Upper lobe of right lung (tissue), 1 donor: ENCODE results near the gene FAF2. TPM values are rescaled to one million over a fixed set of nuclear protein-coding genes. Genes with fewer than 3 reads are reported as not detected.

Experiments used
- ATAC-seq: fragments of 200-7000 bp; cut with Tn5 transposase; one replicate; pipeline ENCODE4 v1.9.1; 2020; ENCODE audit warnings: mild to moderate bottlenecking, moderate library complexity
- DNase-seq: peaks from one replicate; pipeline ENCODE4 v3.0.0-alpha.2; 2020
- H3K27ac ChIP-seq: fragments of 200-600 bp; one replicate; pipeline ENCODE4 v1.8.0; 2022
- H3K27me3 ChIP-seq: fragments of 200-600 bp; one replicate; pipeline ENCODE4 v1.8.0; 2022; ENCODE audit warnings: mild to moderate bottlenecking
- H3K36me3 ChIP-seq: fragments of 200-600 bp; one replicate; pipeline ENCODE4 v1.8.0; 2022
- H3K4me1 ChIP-seq: fragments of 200-600 bp; one replicate; pipeline ENCODE4 v1.8.0; 2022
- H3K4me3 ChIP-seq: fragments of 200-600 bp; one replicate; pipeline ENCODE4 v1.8.0; 2022; ENCODE audit warnings: mild to moderate bottlenecking
- H3K9me3 ChIP-seq: fragments of 200-600 bp; one replicate; pipeline ENCODE4 v1.8.0; 2022
- intact Hi-C: fragments of 100-400 bp; cut with DNase I; formaldehyde crosslinking; loops from one replicate; pipeline ENCODE4 v1.11.0; 2022
- total RNA-seq: library from RNA; stranded (reverse); fragmentation: NEBNext Ultra II Directional; extraction: Animal tissue kit (Norgen Biotek cat#: 25700); gene quantifications from one replicate; pipeline ENCODE4 v1.2.1, GENCODE V29; 2021
- TF ChIP-seq, protein P1 (sequence below): fragments of 200-600 bp; IDR thresholded peaks from one replicate; pipeline ENCODE4 v1.8.0; 2022; ENCODE audit warnings: antibody characterized with exemption
- donor health status: DM: no; HTN: yes; CAD: no; lungs with severe emphysema.

Gene FAF2
- total RNA-seq, 1 donor from 2014 or later = 35.1 TPM

DNA sequence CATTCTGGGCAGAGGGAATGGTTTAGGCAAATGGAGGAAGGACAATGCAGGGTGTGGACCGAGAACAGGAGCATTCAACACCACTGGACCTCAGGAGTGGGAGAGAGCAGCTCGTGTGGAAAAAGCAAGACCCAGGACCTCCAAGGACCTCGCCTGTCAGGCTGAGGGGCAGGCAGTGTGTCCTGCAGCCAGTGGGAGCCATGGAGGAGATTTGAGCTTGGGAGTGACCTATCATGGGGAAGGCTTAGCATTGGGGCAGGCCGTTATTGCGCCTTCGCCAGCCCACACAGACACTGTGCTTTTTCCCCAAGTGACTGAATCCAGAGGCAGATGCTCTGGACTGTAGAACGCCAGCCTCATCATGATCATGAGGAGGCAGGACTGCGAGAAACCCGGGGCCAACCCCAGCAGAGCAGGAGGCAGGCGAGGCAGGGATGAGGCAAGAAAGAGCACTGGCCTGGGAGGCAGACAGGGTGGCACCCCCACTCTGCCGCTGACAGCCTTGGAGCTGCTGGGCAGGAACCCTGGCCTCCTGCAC lies 104.2 kb downstream of the FAF2 start:
- no peak overlapping the region for H3K27ac ChIP-seq
- H3K36me3 ChIP-seq = no peaks in the 10 kb centered on the region
- H3K27me3 ChIP-seq = peaks cover 13% of the 10 kb centered on the region
- H3K4me1 ChIP-seq = no peaks in the 10 kb centered on the region
- TF ChIP-seq, protein P1, sequence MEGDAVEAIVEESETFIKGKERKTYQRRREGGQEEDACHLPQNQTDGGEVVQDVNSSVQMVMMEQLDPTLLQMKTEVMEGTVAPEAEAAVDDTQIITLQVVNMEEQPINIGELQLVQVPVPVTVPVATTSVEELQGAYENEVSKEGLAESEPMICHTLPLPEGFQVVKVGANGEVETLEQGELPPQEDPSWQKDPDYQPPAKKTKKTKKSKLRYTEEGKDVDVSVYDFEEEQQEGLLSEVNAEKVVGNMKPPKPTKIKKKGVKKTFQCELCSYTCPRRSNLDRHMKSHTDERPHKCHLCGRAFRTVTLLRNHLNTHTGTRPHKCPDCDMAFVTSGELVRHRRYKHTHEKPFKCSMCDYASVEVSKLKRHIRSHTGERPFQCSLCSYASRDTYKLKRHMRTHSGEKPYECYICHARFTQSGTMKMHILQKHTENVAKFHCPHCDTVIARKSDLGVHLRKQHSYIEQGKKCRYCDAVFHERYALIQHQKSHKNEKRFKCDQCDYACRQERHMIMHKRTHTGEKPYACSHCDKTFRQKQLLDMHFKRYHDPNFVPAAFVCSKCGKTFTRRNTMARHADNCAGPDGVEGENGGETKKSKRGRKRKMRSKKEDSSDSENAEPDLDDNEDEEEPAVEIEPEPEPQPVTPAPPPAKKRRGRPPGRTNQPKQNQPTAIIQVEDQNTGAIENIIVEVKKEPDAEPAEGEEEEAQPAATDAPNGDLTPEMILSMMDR = no peak
- ATAC-seq (no peak), DNase-seq (no peak)
- H3K9me3 ChIP-seq = no peaks in the 10 kb centered on the region
- H3K4me3 ChIP-seq = no peak overlapping the region
- intact Hi-C loops = no loop called here

DNA sequence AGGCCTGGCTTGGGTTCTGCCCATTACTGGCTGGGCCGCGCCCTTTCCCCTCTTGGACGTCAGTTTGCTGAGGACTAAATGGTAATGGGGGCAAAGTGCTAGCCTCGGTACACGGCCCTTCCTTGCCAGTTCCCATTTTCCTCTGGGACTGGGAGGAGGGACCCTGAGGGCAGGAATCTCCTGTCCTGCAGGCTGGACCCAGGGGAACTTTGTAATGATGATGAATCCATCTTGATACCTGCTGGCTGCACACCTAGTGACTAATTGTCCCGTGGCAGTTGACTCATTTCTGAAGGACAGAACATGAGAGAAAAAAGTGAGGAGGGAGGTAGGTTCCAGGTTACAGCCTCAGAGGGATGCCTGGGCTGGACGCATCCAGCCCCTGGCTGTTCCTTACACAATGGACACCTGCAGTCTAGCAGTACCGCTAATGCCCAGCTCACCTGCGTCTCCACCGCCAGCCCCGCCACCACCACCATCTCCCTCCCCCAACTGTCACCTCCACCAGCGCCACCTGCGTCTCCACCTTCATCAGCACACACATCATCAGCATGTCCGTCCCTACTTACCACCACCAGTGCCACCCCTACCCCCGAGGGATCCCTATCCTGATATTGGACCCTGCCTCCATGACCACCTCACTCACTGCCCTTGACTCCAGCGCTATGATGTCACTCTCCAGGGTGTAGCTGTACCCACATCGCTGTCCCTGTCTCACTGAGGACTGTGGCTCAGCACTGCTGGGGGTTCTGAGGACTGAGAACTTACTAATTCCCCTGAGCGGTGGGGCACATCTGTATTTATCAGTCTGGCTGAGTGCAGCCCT lies 105.3 kb downstream of the FAF2 start:
- TF ChIP-seq, protein P1 = no peak
- DNase-seq = no peak
- no peak for ATAC-seq
- Histone ChIP-seq H3K9me3 (no peaks in the 10 kb centered on the region), H3K27ac (no peak overlapping the region), H3K4me3 (no peak overlapping the region), H3K4me1 (no peaks in the 10 kb centered on the region), H3K36me3 (no peaks in the 10 kb centered on the region), H3K27me3 (peaks cover 13% of the 10 kb centered on the region)
- intact Hi-C loops = no loop called here

DNA sequence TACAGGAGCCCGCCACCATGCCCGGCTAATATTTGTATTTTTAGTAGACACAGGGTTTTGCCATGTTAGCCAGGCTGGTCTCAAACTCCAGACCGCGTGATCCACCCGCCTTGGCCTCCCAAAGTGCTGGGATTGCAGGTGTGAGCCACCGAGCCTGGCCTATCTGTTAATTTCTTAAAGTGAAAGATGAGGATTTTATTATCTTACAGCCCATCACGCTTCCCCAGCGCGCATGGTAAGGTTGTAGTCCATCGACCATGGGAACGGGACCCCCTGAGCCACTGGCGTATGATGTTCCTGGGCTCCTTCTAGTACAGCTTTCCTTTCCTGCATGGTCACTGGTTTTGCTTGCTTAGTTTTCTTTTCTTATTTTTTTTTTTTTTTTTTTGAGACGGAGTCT lies 109.7 kb downstream of the FAF2 start:
- no peak overlapping the region for H3K4me3 ChIP-seq
- ATAC-seq = no peak
- H3K27me3 ChIP-seq = peaks cover 14% of the 10 kb centered on the region
- TF ChIP-seq, protein P1 = no peak
- DNase-seq = no peak
- H3K9me3 ChIP-seq = no peaks in the 10 kb centered on the region
- no peaks in the 10 kb centered on the region for H3K4me1 ChIP-seq
- H3K27ac ChIP-seq = no peak overlapping the region
- H3K36me3 ChIP-seq = no peaks in the 10 kb centered on the region
- intact Hi-C loops = no loop called here

Other genes starting within 250 kb of the FAF2 start
- 17.6 TPM for gene SIMC1, start 210.0 kb upstream of the FAF2 start, total RNA-seq
- 92.6 TPM for gene KIAA1191, start 86.6 kb upstream of the FAF2 start, total RNA-seq
- 7.9 TPM for gene ARL10, start 82.9 kb upstream of the FAF2 start, total RNA-seq
- gene NOP16, start 59.8 kb upstream of the FAF2 start, total RNA-seq = 13.6 TPM
- gene HIGD2A, start 59.6 kb upstream of the FAF2 start, total RNA-seq = 104 TPM
- gene CLTB, start 31.8 kb upstream of the FAF2 start, total RNA-seq = 80.9 TPM
- 48.0 TPM for gene RNF44, start 89.0 kb downstream of the FAF2 start, total RNA-seq
- 0.35 TPM for gene CDHR2, start 101.0 kb downstream of the FAF2 start, total RNA-seq
- 1.4 TPM for gene GPRIN1, start 161.8 kb downstream of the FAF2 start, total RNA-seq
- not detected for gene SNCB, start 182.1 kb downstream of the FAF2 start, total RNA-seq
- gene EIF4E1B, start 182.3 kb downstream of the FAF2 start, total RNA-seq = not detected
- 31.8 TPM for gene TSPAN17, start 199.1 kb downstream of the FAF2 start, total RNA-seq